Mucosa of stomach (tissue), 1 donor: ENCODE data around the gene NDE1.

ENCODE experiments used
- H3K27me3 ChIP-seq: one replicate; pipeline ENCODE4 v1.7.0; 2013; ENCODE audit warnings: mild to moderate bottlenecking, low read length; ENCODE audit not compliant: control insufficient read depth, insufficient read depth
- H3K36me3 ChIP-seq: one replicate; pipeline ENCODE4 v1.7.0; 2013; ENCODE audit warnings: low read length; ENCODE audit not compliant: control insufficient read depth, insufficient read depth
- H3K4me1 ChIP-seq: one replicate; pipeline ENCODE4 v1.7.0; 2013; ENCODE audit warnings: mild to moderate bottlenecking, low read length; ENCODE audit not compliant: control insufficient read depth, insufficient read depth
- H3K4me3 ChIP-seq: one replicate; pipeline ENCODE4 v1.7.0; 2013; ENCODE audit warnings: low read length
- H3K9ac ChIP-seq: one replicate; pipeline ENCODE4 v1.7.0; 2013; ENCODE audit warnings: mild to moderate bottlenecking, low read length, moderate library complexity
- H3K9me3 ChIP-seq: one replicate; pipeline ENCODE4 v1.7.0; 2013; ENCODE audit warnings: mild to moderate bottlenecking, low read length, moderate library complexity; ENCODE audit not compliant: control insufficient read depth
- donor health status: Pancreatic carcinoma.

The NDE1 gene

GRCh38 chr16:15770107-15770506, 120.1 kb downstream of the NDE1 start:
- no peaks in the 10 kb centered on the region for H3K27me3 ChIP-seq
- no peak overlapping the region for H3K4me3 ChIP-seq
- H3K9me3 ChIP-seq, result no peaks in the 10 kb centered on the region
- H3K9ac ChIP-seq, result no peak overlapping the region
- H3K4me1 ChIP-seq, result no peaks in the 10 kb centered on the region
- no peaks in the 10 kb centered on the region for H3K36me3 ChIP-seq

- Histone ChIP-seq H3K9me3 (no peaks in the 10 kb centered on the region), H3K4me3 (no peak overlapping the region), H3K27me3 (no peaks in the 10 kb centered on the region), H3K4me1 (no peaks in the 10 kb centered on the region), H3K36me3 (no peaks in the 10 kb centered on the region), H3K9ac (no peak overlapping the region)
Measured at GRCh38 chr16:15770512-15770911, 120.5 kb downstream of the NDE1 start.

GRCh38 chr16:15771694-15772093, 121.6 kb downstream of the NDE1 start:
- Histone ChIP-seq H3K9ac (no peak overlapping the region), H3K4me3 (no peak overlapping the region), H3K4me1 (no peaks in the 10 kb centered on the region), H3K9me3 (no peaks in the 10 kb centered on the region), H3K36me3 (no peaks in the 10 kb centered on the region), H3K27me3 (no peaks in the 10 kb centered on the region)

GRCh38 chr16:15772579-15773293, 122.7 kb downstream of the NDE1 start:
- no peak overlapping the region for H3K9ac ChIP-seq

GRCh38 chr16:15773968-15774367, 123.9 kb downstream of the NDE1 start:
- H3K4me1 ChIP-seq, result no peaks in the 10 kb centered on the region
- H3K36me3 ChIP-seq, result no peaks in the 10 kb centered on the region
- H3K27me3 ChIP-seq, result no peaks in the 10 kb centered on the region
- no peak overlapping the region for H3K9ac ChIP-seq
- H3K4me3 ChIP-seq, result no peak overlapping the region
- no peaks in the 10 kb centered on the region for H3K9me3 ChIP-seq

More at GRCh38 chr16:15772579-15773293, 122.7 kb downstream of the NDE1 start:
- no peaks in the 10 kb centered on the region for H3K4me1 ChIP-seq
- no peaks in the 10 kb centered on the region for H3K27me3 ChIP-seq
- H3K4me3 ChIP-seq, result no peak overlapping the region
- no peaks in the 10 kb centered on the region for H3K9me3 ChIP-seq
- H3K36me3 ChIP-seq, result no peaks in the 10 kb centered on the region

- Histone ChIP-seq H3K4me1 (no peaks in the 10 kb centered on the region), H3K36me3 (no peaks in the 10 kb centered on the region), H3K9me3 (no peaks in the 10 kb centered on the region), H3K9ac (no peak overlapping the region), H3K27me3 (no peaks in the 10 kb centered on the region), H3K4me3 (no peak overlapping the region)
Measured at GRCh38 chr16:15775209-15775608, 125.2 kb downstream of the NDE1 start.

GRCh38 chr16:15775663-15776304, 125.7 kb downstream of the NDE1 start:
- Histone ChIP-seq H3K9me3 (no peaks in the 10 kb centered on the region), H3K9ac (no peak overlapping the region), H3K36me3 (no peaks in the 10 kb centered on the region), H3K4me3 (no peak overlapping the region), H3K4me1 (no peaks in the 10 kb centered on the region), H3K27me3 (peaks cover 3% of the 10 kb centered on the region)
